GM12878 (cell line): ENCODE measurements around the gene NGFR. TPM values are rescaled to one million over a fixed set of nuclear protein-coding genes. Genes with fewer than 3 reads are reported as not detected.

Experiments used
- ATAC-seq: fragments of 200-7000 bp; cut with Tn5 transposase; 3 replicates; pipeline ENCODE4 v1.9.1; 2020; ENCODE audit warnings: mild to moderate bottlenecking, moderate library complexity
- BruUV-seq: library from RNA; stranded (reverse); fragments of 400-500 nt; replicated peaks from 2 replicates; lab custom pipeline; 2021; lab: Mats Ljungman, UMichigan
- CTCF ChIA-PET: fragments of 300-600 bp; sonication (Branson Sonifier 250); formaldehyde crosslinking; extraction: SDS; loops from one replicate; lab custom pipeline; 2021; ENCODE audit warnings: inconsistent platforms; lab: Yijun Ruan, JAX
- POLR2A ChIA-PET: fragments of 350-600 bp; formaldehyde crosslinking; extraction: SDS; loops from one replicate; lab custom pipeline; 2021; ENCODE audit warnings: inconsistent platforms; lab: Charles Lee
- RAD21 ChIA-PET: fragments of 300-600 bp; sonication (Branson Sonifier 250); formaldehyde crosslinking; loops from one replicate; lab custom pipeline; 2023; ENCODE audit warnings: antibody characterized with exemption; ENCODE audit not compliant: unreplicated experiment; lab: Charles Lee
- SMC1A ChIA-PET: fragments of 300-600 bp; sonication (Branson Sonifier 250); formaldehyde crosslinking; loops from one replicate; lab custom pipeline; 2023; ENCODE audit not compliant: unreplicated experiment, uncharacterized antibody; lab: Charles Lee
- DNase-seq: peaks from one replicate; pipeline ENCODE4 v3.0.0-alpha.2; 2011; ENCODE audit warnings: low read depth, low spot score
- FAIRE-seq: peaks from 3 replicates; lab custom pipeline; 2011; peaks lifted over from hg19 to GRCh38; lab: Jason Lieb, UNC
- H2AFZ ChIP-seq: 2 replicates; pipeline ENCODE4 v1.6.0; 2011; ENCODE audit warnings: low read depth, low read length, control low read depth; ENCODE audit not compliant: control insufficient read depth
- H3K27ac ChIP-seq: 2 replicates; pipeline ENCODE4 v1.5.1; 2011; ENCODE audit warnings: control low read depth; ENCODE audit not compliant: control insufficient read depth, insufficient read depth
- H3K27me3 ChIP-seq, 2 experiments: replicated peaks in 1 of 2; 2 replicates each; pipeline versions ENCODE4 v1.6.0 to v1.6.1; 2011; ENCODE audit warnings: low read length in 1 of 2; ENCODE audit not compliant: control insufficient read depth in 2 of 2, insufficient read depth in 2 of 2
- H3K36me3 ChIP-seq, 2 experiments: 2 replicates each; pipeline ENCODE4 v1.5.1; 2011; ENCODE audit warnings: low read length in 1 of 2; ENCODE audit not compliant: control insufficient read depth in 2 of 2, insufficient read depth in 2 of 2
- H3K4me1 ChIP-seq: 2 replicates; pipeline ENCODE4 v1.6.1; 2011; ENCODE audit warnings: mild to moderate bottlenecking, low read length, moderate library complexity, mixed read lengths; ENCODE audit not compliant: control insufficient read depth, insufficient read depth
- H3K4me2 ChIP-seq: 2 replicates; pipeline ENCODE4 v1.6.0; 2011; ENCODE audit warnings: control low read depth; ENCODE audit not compliant: control insufficient read depth, insufficient read depth
- H3K4me3 ChIP-seq: fragments of 200-600 bp; sonication (generic); 2 replicates; pipeline ENCODE4 v1.5.1; 2016
- H3K79me2 ChIP-seq: 2 replicates; pipeline ENCODE4 v1.6.0; 2011; ENCODE audit warnings: low read length; ENCODE audit not compliant: control insufficient read depth, insufficient read depth
- H3K9ac ChIP-seq: 2 replicates; pipeline ENCODE4 v1.8.0; 2011; ENCODE audit warnings: low read length, control low read depth, mixed read lengths; ENCODE audit not compliant: control insufficient read depth, insufficient read depth
- H3K9me3 ChIP-seq: replicated peaks from 3 replicates; pipeline ENCODE4 v1.5.1; 2011; ENCODE audit warnings: mild to moderate bottlenecking, low read length; ENCODE audit not compliant: control insufficient read depth, insufficient read depth
- H4K20me1 ChIP-seq: 2 replicates; pipeline ENCODE4 v1.6.0; 2011; ENCODE audit not compliant: control insufficient read depth, insufficient read depth
- BCL11A ChIP-seq: IDR thresholded peaks from 2 replicates; pipeline ENCODE4 v1.6.1; 2011; ENCODE audit warnings: low read depth, low read length
- BHLHE40 ChIP-seq, 2 experiments: fragments of 450-650 bp in 1 of 2; IDR thresholded peaks; 2 replicates each; pipeline ENCODE4 v1.6.1; 2011 to 2017; ENCODE audit warnings: low read depth in 2 of 2, borderline replicate concordance in 1 of 2, improper control_type of control experiment in 1 of 2, low read length in 1 of 2, mild to moderate bottlenecking in 1 of 2
- BMI1 ChIP-seq: fragments of 450-650 bp; IDR thresholded peaks from 2 replicates; pipeline ENCODE4 v1.6.1; 2016; ENCODE audit warnings: mild to moderate bottlenecking, moderate library complexity, borderline replicate concordance
- ETV6 ChIP-seq, 2 experiments: fragments of 450-650 bp in 1 of 2; IDR thresholded peaks in 1 of 2; conservative IDR thresholded peaks in 1 of 2; 2 replicates each; pipeline ENCODE4 v1.6.1; 2014; ENCODE audit warnings: antibody characterized with exemption in 1 of 2, borderline replicate concordance in 1 of 2, low read depth in 1 of 2, mild to moderate bottlenecking in 1 of 2, moderate library complexity in 1 of 2
- FOXK2 ChIP-seq: fragments of 450-650 bp; IDR thresholded peaks from 2 replicates; pipeline ENCODE4 v1.6.1; 2017; ENCODE audit warnings: mild to moderate bottlenecking, moderate library complexity
- POLR2AphosphoS2 ChIP-seq: IDR thresholded peaks from 2 replicates; pipeline ENCODE4 v1.6.1; 2011; ENCODE audit warnings: low read depth, mild to moderate bottlenecking, low read length, improper control_type of control experiment, moderate library complexity
- RAD51 ChIP-seq: fragments of 450-650 bp; IDR thresholded peaks from 2 replicates; pipeline ENCODE4 v1.6.1; 2016; ENCODE audit warnings: moderate library complexity, mild to moderate bottlenecking, inconsistent platforms
- TARDBP ChIP-seq: IDR thresholded peaks from 2 replicates; pipeline ENCODE4 v1.6.1; 2016; ENCODE audit warnings: borderline replicate concordance
- ZNF217 ChIP-seq: fragments of 450-650 bp; IDR thresholded peaks from 2 replicates; pipeline ENCODE4 v1.6.1; 2017; ENCODE audit warnings: antibody characterized with exemption, mild to moderate bottlenecking
- WGBS: methylation state at CpG from one replicate; pipeline ENCODE4 v1.1.6; 2016; ENCODE audit warnings: low lambda C conversion rate; ENCODE audit not compliant: insufficient replicate concordance, insufficient coverage; ENCODE audit errors: missing lambda C conversion rate; 5-methylcytosine and 5-hydroxymethylcytosine counted together
- in situ Hi-C: fragments of 300-500 bp; cut with MboI; formaldehyde crosslinking; loops from 9 replicates; pipeline ENCODE4 v1.14.3; 2018; ENCODE audit warnings: mixed read lengths
- intact Hi-C: fragments of 100-400 bp; cut with micrococcal nuclease; formaldehyde crosslinking; loops from one replicate; pipeline ENCODE4 v1.14.2; 2022; ENCODE audit not compliant: unreplicated experiment
- polyA plus RNA-seq, 11 experiments: library from polyadenylated mRNA; depleted of rRNA in 4 of 11; unstranded in 6 of 11; stranded (reverse) in 5 of 11; fragments of >200 nt; fragmentation: Nextera tagmentation in 4 of 11; fragmentation: Illumina TruSeq in 1 of 11; extraction: Ambion mirVana in 4 of 11; extraction: Trizol in 1 of 11; gene quantifications; 1 replicate in 1 of 11; 2 replicates in 10 of 11; pipeline versions ENCODE4 v1.2.1 to v1.2.3, GENCODE V29; 2011 to 2016; ENCODE audit warnings: inconsistent platforms in 2 of 11, missing spikeins in 2 of 11, low read depth in 1 of 11
- total RNA-seq, 4 experiments: library from RNA; depleted of rRNA in 3 of 4; stranded (reverse); fragments of >200 nt in 3 of 4; fragmentation: Illumina TruSeq in 1 of 4; extraction: Trizol in 1 of 4; gene quantifications; 2 replicates each; pipeline versions ENCODE4 v1.2.1 to v1.2.3, GENCODE V29; 2013 to 2021
- TF ChIP-seq, protein P1 (sequence below): fragments of 450-650 bp; IDR thresholded peaks from 2 replicates; pipeline ENCODE4 v1.6.1; 2017; ENCODE audit warnings: mild to moderate bottlenecking, low read depth, inconsistent platforms; ENCODE audit not compliant: poor library complexity, severe bottlenecking
- TF ChIP-seq, protein P2 (sequence below): fragments of 450-650 bp; formaldehyde crosslinking; IDR thresholded peaks from 2 replicates; pipeline ENCODE4 v1.4.0; 2022; ENCODE audit warnings: mild to moderate bottlenecking, moderate library complexity

NGFR gene
- total and polyA plus RNA-seq, 10 of the 15 experiments (the other 5 are each of a cell fraction or from before 2014, with no cell fraction given) = 0.05 to 0.28 (median 0.08) TPM; not detected in 1

DNA sequence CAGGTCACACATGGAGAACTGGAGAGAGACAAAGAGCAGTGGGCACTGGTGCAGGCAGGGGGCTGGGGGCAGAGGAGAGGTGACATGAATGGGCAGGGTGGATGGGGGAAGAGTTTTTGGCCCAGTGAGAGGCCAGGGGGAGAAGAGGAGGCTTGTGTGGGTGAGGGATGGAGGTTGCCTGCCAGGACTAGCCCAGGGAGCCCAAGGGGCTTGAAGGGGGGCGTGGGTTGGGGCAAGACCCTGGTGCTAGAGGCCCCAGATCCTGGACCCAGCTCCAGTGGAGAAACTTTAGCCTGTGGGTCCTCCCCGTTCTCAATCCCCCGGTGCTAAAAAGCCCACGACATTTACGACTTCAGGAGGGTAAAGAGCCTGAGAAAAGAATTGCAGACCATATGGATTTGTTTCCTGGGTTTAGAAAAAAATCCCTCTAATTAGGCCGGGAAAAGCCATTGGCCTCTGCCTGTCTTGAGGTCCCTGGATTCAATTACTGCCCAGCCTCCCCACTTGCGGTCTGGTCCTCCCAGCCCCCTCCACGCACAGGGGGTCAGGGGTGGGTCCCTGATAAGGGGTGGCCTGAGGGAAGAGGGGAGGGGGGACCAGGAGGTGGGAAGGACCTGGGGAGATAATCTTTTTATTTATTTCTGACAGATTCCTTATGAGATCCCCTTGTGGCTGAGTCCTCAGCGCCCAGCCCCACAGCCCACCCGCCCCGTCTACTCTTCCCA lies 33.0 kb downstream of the NGFR start:
- H3K79me2 ChIP-seq = no peaks in the 10 kb centered on the region
- intact Hi-C loops = no loop called here
- no peak for DNase-seq
- H3K27me3 ChIP-seq = no peaks in the 10 kb centered on the region
- no TSS peak for BruUV-seq
- SMC1A ChIA-PET = no interaction called here
- H3K9me3 ChIP-seq = no peaks in the 10 kb centered on the region
- H3K4me1 ChIP-seq = 0 out of 2 replicates have a peak, but pooled peaks cover 3% of the 10 kb centered on the region
- no peak overlapping the region for H2AFZ ChIP-seq
- no peaks in the 10 kb centered on the region; the same call in 1 of the 2 replicates for H4K20me1 ChIP-seq
- WGBS = 56% methylated on average over 9 of the region's 11 CpGs
- H3K4me3 ChIP-seq = no peak overlapping the region
- in situ Hi-C loops = no loop called here
- POLR2A ChIA-PET = no interaction called here
- H3K36me3 ChIP-seq = no peaks in the 10 kb centered on the region
- ATAC-seq = no peak
- RAD21 ChIA-PET = no interaction called here
- CTCF ChIA-PET = interaction anchor here (0.6 to 1.7 kb wide), 2 partner anchors 12 to 1743 kb away, joined by 3 to 4 read pairs; no protein-coding TSS in a partner anchor
- H3K4me2 ChIP-seq = no peak overlapping the region
- no peak for TF ChIP-seq ZNF217
- no peak for TF ChIP-seq POLR2AphosphoS2
- TF ChIP-seq BMI1 = no peak
- no peak for TF ChIP-seq BHLHE40 (IDR thresholded peaks at IDR 0.05; ENCODE audit: borderline replicate concordance in 1 of 2, low read depth in 2 of 2, low read length in 1 of 2)
- no peak for TF ChIP-seq TARDBP
- no peak for FAIRE-seq
- H3K9ac ChIP-seq = no peak overlapping the region
- no peak overlapping the region for H3K27ac ChIP-seq

DNA sequence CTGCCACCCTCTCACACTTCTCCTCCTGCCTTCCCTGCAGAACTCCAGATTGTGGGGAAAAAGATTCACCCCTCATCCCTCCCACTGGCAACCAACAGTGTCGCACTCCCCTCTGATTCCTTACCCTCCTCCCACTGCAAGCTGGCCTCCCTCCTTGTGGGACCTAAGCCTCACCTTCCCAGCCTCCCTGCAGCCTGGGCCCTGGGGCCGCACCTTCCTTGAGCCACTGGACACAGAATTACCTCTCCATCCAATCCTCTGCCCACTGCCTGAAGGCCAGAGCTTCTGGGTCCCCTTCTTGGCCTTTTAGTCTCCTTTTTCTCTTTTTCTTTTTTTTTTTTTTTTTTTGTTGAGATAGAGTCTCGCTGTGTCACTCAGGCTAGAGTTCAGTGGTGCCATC lies 33.9 kb downstream of the NGFR start:
- ChIA-PET SMC1A (interaction anchor here (0.6 kb wide), 1 partner anchor 1226 kb away, joined by 3 read pairs; no protein-coding TSS in a partner anchor), RAD21 (interaction anchor here (0.6 to 1.1 kb wide), 2 partner anchors 27 to 102 kb away, joined by 3 read pairs; no protein-coding TSS in a partner anchor), POLR2A (no interaction called here), CTCF (no interaction called here)
- FAIRE-seq (no peak), DNase-seq (no peak), ATAC-seq (no peak)
- H3K9me3 ChIP-seq = no peaks in the 10 kb centered on the region
- no peak overlapping the region for H2AFZ ChIP-seq
- intact Hi-C loops (no loop called here), in situ Hi-C loops (no loop called here)
- no peaks in the 10 kb centered on the region for H3K36me3 ChIP-seq
- H4K20me1 ChIP-seq = no peaks in the 10 kb centered on the region; the same call in 1 of the 2 replicates
- 21% methylated on average over 3 of the region's 3 CpGs for WGBS
- no peak overlapping the region for H3K4me3 ChIP-seq
- no peak overlapping the region for H3K4me2 ChIP-seq
- 0 out of 2 replicates have a peak, but pooled peaks cover 3% of the 10 kb centered on the region for H3K4me1 ChIP-seq
- no TSS peak for BruUV-seq
- no peak overlapping the region for H3K27ac ChIP-seq
- H3K27me3 ChIP-seq = no peaks in the 10 kb centered on the region
- no peaks in the 10 kb centered on the region for H3K79me2 ChIP-seq
- no peak overlapping the region for H3K9ac ChIP-seq
- TF ChIP-seq, protein P1, sequence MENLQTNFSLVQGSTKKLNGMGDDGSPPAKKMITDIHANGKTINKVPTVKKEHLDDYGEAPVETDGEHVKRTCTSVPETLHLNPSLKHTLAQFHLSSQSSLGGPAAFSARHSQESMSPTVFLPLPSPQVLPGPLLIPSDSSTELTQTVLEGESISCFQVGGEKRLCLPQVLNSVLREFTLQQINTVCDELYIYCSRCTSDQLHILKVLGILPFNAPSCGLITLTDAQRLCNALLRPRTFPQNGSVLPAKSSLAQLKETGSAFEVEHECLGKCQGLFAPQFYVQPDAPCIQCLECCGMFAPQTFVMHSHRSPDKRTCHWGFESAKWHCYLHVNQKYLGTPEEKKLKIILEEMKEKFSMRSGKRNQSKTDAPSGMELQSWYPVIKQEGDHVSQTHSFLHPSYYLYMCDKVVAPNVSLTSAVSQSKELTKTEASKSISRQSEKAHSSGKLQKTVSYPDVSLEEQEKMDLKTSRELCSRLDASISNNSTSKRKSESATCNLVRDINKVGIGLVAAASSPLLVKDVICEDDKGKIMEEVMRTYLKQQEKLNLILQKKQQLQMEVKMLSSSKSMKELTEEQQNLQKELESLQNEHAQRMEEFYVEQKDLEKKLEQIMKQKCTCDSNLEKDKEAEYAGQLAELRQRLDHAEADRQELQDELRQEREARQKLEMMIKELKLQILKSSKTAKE = no peak
- TF ChIP-seq, protein P2, sequence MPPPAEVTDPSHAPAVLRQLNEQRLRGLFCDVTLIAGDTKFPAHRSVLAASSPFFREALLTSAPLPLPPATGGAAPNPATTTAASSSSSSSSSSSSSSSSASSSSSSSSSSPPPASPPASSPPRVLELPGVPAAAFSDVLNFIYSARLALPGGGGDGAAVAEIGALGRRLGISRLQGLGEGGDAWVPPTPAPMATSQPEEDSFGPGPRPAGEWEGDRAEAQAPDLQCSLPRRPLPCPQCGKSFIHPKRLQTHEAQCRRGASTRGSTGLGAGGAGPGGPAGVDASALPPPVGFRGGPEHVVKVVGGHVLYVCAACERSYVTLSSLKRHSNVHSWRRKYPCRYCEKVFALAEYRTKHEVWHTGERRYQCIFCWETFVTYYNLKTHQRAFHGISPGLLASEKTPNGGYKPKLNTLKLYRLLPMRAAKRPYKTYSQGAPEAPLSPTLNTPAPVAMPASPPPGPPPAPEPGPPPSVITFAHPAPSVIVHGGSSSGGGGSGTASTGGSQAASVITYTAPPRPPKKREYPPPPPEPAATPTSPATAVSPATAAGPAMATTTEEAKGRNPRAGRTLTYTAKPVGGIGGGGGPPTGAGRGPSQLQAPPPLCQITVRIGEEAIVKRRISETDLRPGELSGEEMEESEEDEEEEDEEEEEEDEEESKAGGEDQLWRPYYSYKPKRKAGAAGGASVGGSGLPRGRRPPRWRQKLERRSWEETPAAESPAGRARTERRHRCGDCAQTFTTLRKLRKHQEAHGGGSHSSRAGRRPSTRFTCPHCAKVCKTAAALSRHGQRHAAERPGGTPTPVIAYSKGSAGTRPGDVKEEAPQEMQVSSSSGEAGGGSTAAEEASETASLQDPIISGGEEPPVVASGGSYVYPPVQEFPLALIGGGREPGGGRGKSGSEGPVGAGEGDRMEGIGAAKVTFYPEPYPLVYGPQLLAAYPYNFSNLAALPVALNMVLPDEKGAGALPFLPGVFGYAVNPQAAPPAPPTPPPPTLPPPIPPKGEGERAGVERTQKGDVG (CRISPR knock-in tag) = no peak
- TF ChIP-seq BCL11A (no peak), ETV6 (conservative IDR thresholded peaks at IDR 0.05 in 1 of 2, IDR thresholded peaks at IDR 0.05 in 1 of 2; ENCODE audit: borderline replicate concordance in 1 of 2, low read depth in 1 of 2) (no peak), RAD51 (no peak), TARDBP (no peak), FOXK2 (no peak)
